ENCODE measurements around the gene FICD.

The FICD gene

DNA sequence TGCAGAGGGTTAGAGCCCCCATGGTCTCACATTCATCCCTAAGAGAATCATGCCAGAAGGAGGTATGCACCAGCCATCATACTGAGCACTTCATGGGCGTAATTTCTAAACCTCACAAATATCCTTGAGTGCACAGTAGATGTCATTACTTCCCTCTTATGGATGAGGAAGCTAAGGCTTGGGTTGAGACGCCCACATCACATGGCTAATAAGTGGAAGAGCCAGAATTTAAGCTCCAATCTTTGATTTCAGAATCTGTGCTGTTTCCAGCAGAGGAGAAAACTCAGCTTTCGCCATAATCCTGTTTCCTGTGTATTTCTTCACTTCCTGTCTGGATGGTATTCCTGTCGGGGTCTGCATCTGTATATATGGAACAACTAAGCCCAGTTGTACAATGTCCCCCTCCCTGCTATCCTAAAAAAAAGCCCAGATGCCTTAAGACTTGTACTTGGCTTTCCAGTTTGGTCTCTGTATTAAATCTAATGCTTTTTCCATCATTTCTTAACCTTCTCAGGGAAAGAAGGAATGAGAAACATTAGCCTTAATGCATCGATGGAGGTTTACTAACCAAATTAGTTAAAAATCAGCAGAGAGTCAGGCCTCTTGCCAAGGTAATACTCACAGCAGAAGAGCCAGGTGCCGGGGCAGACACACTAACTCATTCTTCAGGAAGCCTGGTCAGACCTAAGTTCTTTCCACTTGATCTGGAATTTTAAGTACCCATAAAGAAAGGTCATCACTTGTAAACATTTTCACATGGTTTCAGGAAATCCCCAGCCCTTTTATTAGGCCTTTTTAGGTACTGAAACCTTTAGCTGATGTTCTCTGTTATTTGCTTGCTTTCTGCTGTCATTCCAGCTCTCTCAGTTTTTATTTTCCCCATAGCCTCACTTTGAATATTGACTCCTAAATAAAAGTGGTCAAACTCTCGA is 52.6 kb downstream of the FICD start:
- no peak for DNase-seq (ENCODE audit: low spot score)

GRCh38 chr12:108568338-108569154 is 53.5 kb downstream of the FICD start:
- DNase-seq (ENCODE audit: low spot score): no peak
